ENCODE measurements around the gene ITGAV. TPM values are rescaled to one million over a fixed set of nuclear protein-coding genes. Genes with fewer than 3 reads are reported as not detected.
A peak's percentile ranks its signal among the peaks of the same experiment; 100 is the strongest.

The ITGAV gene
- total RNA-seq, 2 donors from 2014 or later: 63.7 to 79.7 TPM

DNA sequence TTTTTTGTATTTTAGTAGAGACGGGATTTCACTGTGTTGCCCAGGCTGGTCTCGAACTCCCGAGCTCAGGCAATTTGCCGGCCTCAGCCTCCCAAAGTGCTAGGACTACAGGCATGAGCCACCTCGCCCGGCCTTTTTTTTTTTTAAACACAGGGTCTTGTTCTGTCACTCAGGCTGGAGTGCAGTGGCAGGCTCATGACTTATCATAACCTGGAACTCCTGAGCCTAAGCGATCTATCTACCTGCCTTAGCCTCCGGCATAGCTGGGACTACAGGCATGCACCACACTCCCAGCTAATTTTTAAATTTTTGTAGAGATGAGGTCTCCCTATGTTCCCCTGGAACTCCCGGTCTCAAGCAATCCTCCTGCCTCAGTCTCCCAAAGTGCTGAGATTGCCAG lies 1.4 kb upstream of the ITGAV start:
- peaks cover 31% of the 10 kb centered on the region for H3K4me1 Mint-ChIP-seq
- Histone ChIP-seq H3K27me3 (ENCODE audit: control insufficient read depth, insufficient read depth, low read length, poor library complexity, severe bottlenecking) (no peaks in the 10 kb centered on the region), H3K9me3 (ENCODE audit: control insufficient read depth, low read length) (no peaks in the 10 kb centered on the region), H3K4me3 (ENCODE audit: low read length) (no peak overlapping the region), H3K4me1 (ENCODE audit: control insufficient read depth, insufficient read depth, low read length) (no peaks in the 10 kb centered on the region), H3K27ac (ENCODE audit: low read depth, low read length) (no peak overlapping the region), H3K36me3 (ENCODE audit: control insufficient read depth, insufficient read depth, low read length) (no peaks in the 10 kb centered on the region), H3K9ac (ENCODE audit: extremely low read depth, low read length, poor library complexity, severe bottlenecking) (no peak overlapping the region)
- peaks cover 5% of the 10 kb centered on the region for H3K36me3 Mint-ChIP-seq (ENCODE audit: low read depth)
- H3K9me3 Mint-ChIP-seq: no peaks in the 10 kb centered on the region
- TF ChIP-seq, protein P1, sequence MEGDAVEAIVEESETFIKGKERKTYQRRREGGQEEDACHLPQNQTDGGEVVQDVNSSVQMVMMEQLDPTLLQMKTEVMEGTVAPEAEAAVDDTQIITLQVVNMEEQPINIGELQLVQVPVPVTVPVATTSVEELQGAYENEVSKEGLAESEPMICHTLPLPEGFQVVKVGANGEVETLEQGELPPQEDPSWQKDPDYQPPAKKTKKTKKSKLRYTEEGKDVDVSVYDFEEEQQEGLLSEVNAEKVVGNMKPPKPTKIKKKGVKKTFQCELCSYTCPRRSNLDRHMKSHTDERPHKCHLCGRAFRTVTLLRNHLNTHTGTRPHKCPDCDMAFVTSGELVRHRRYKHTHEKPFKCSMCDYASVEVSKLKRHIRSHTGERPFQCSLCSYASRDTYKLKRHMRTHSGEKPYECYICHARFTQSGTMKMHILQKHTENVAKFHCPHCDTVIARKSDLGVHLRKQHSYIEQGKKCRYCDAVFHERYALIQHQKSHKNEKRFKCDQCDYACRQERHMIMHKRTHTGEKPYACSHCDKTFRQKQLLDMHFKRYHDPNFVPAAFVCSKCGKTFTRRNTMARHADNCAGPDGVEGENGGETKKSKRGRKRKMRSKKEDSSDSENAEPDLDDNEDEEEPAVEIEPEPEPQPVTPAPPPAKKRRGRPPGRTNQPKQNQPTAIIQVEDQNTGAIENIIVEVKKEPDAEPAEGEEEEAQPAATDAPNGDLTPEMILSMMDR (conservative IDR thresholded peaks at IDR 0.05): no peak
- no peak for DNase-seq
- H3K4me3 Mint-ChIP-seq: peak overlapping the region; percentile 96
- H3K27me3 Mint-ChIP-seq (ENCODE audit: insufficient read depth): no peaks in the 10 kb centered on the region
- WGBS, 2 experiments (ENCODE audit: insufficient coverage in 1 of 2, insufficient read length in 1 of 2): 90 to 96% methylated on average over 6 to 9 of the region's 9 CpGs
- H3K27ac Mint-ChIP-seq: no peak overlapping the region

DNA sequence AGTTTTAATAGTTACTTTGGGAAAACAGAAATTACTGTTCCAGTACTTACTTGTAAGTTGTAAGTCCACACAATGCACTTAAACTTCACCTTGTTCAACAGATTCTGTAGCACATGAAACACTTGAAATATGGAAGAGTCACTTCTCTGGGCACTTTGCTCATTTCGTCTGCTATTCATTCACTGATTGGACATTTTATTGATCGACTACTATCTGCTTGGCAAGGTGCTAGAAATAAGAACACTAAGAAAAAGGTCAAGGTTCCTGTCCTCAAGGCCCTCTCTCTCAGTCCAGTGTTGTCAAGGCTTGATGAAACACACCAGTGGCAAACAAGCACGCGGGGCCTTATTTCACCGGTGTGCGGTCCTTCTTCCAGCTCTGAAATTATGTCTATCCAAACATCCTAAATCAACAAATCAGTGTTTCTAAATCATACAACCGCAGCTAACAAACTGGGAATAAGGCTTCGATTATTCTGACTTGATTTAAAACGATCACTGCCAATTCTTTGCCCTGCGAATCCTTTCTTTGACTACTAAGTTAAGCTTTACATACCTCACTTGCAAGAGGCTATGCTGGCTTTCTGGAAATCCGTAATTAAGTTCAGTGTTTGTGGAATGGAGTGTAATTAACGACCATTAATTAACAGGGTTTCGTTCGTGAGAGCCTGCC lies 780 bp upstream of the ITGAV start:
- Histone ChIP-seq H3K27ac (ENCODE audit: low read depth, low read length) (peak overlapping the region; percentile 78), H3K36me3 (ENCODE audit: control insufficient read depth, insufficient read depth, low read length) (no peaks in the 10 kb centered on the region), H3K27me3 (ENCODE audit: control insufficient read depth, insufficient read depth, low read length, poor library complexity, severe bottlenecking) (no peaks in the 10 kb centered on the region), H3K4me1 (ENCODE audit: control insufficient read depth, insufficient read depth, low read length) (no peaks in the 10 kb centered on the region), H3K9me3 (ENCODE audit: control insufficient read depth, low read length) (no peaks in the 10 kb centered on the region), H3K4me3 (ENCODE audit: low read length) (peak overlapping the region; percentile 99), H3K9ac (ENCODE audit: extremely low read depth, low read length, poor library complexity, severe bottlenecking) (peak overlapping the region; percentile 98)
- Mint-ChIP-seq H3K4me1 (peaks cover 33% of the 10 kb centered on the region), H3K36me3 (ENCODE audit: low read depth) (peaks cover 5% of the 10 kb centered on the region), H3K9me3 (no peaks in the 10 kb centered on the region), H3K4me3 (peak overlapping the region; percentile 96), H3K27me3 (ENCODE audit: insufficient read depth) (no peaks in the 10 kb centered on the region), H3K27ac (peak overlapping the region; percentile 79)
- WGBS, 2 experiments (ENCODE audit: insufficient coverage in 1 of 2, insufficient read length in 1 of 2): 52 to 86% methylated on average over 10 to 14 of the region's 14 CpGs
- DNase-seq: no peak
- TF ChIP-seq, protein P1 (conservative IDR thresholded peaks at IDR 0.05): no peak

DNA sequence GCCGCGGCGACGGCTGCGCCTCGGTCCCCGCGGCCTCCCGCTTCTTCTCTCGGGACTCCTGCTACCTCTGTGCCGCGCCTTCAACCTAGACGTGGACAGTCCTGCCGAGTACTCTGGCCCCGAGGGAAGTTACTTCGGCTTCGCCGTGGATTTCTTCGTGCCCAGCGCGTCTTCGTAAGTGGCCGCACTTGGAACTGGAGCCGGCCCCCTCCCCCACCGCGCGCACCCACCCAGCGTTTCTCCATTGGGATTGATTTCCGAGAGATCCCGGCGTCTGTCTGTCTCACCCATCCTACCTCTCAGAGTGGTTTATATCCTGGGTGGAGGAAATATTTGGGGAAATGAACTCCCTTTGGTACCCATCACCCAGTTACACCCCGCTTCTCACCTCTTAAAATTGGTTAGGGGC lies 498 bp downstream of the ITGAV start:
- no peaks in the 10 kb centered on the region for H3K27me3 Mint-ChIP-seq (ENCODE audit: insufficient read depth)
- Histone ChIP-seq H3K4me3 (ENCODE audit: low read length) (peak overlapping the region; percentile 99), H3K36me3 (ENCODE audit: control insufficient read depth, insufficient read depth, low read length) (no peaks in the 10 kb centered on the region), H3K9me3 (ENCODE audit: control insufficient read depth, low read length) (no peaks in the 10 kb centered on the region), H3K9ac (ENCODE audit: extremely low read depth, low read length, poor library complexity, severe bottlenecking) (peak overlapping the region; percentile 98), H3K4me1 (ENCODE audit: control insufficient read depth, insufficient read depth, low read length) (no peaks in the 10 kb centered on the region), H3K27me3 (ENCODE audit: control insufficient read depth, insufficient read depth, low read length, poor library complexity, severe bottlenecking) (no peaks in the 10 kb centered on the region), H3K27ac (ENCODE audit: low read depth, low read length) (peak overlapping the region; percentile 78)
- H3K4me1 Mint-ChIP-seq: peaks cover 40% of the 10 kb centered on the region
- TF ChIP-seq, protein P1 (conservative IDR thresholded peaks at IDR 0.05): no peak
- WGBS, 2 experiments (ENCODE audit: insufficient coverage in 1 of 2, insufficient read length in 1 of 2): 0% methylated on average over 15 to 31 of the region's 32 CpGs
- peak overlapping the region; percentile 96 for H3K4me3 Mint-ChIP-seq
- DNase-seq: peak; percentile 82
- peaks cover 5% of the 10 kb centered on the region for H3K36me3 Mint-ChIP-seq (ENCODE audit: low read depth)
- H3K27ac Mint-ChIP-seq: peak overlapping the region; percentile 95
- H3K9me3 Mint-ChIP-seq: no peaks in the 10 kb centered on the region
